ENCODE measurements around the gene GNAI2.
"Not testable (repeated sequence)": the region's sequence is repeated elsewhere in the genome, so short reads cannot be mapped to it uniquely, and the experiment has no call there.

Gene GNAI2

DNA sequence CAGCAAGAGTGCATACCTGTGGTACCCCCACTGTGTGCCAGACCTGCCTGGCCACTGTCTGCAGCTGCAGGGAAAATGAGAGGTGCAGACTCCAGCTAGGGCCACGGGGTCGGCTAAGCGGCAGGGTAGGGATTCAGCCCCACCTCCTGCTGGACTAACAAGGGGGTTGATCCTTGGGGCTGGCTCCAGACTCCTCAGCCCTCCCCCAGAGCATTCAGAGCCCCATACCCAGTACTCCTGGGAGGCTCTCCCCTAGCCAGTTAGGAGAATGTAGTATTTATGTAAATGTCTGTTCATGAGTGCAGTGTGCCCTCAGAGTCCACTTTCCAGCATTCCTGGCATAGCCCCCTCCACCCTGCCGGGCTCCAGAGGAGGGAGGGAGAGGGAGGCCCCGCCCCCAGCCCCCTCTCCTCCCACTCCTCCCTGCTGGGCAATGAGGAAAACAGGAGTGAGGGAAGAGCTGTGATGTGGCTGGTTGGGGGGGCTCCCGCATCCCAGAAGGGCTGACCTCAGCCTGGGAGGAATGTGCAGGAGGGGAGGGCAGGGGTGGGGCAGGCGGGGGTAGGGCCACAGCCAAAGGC is 28.5 kb downstream of the GNAI2 start:
- no peak for DNase-seq (ENCODE audit: low read depth)

DNA sequence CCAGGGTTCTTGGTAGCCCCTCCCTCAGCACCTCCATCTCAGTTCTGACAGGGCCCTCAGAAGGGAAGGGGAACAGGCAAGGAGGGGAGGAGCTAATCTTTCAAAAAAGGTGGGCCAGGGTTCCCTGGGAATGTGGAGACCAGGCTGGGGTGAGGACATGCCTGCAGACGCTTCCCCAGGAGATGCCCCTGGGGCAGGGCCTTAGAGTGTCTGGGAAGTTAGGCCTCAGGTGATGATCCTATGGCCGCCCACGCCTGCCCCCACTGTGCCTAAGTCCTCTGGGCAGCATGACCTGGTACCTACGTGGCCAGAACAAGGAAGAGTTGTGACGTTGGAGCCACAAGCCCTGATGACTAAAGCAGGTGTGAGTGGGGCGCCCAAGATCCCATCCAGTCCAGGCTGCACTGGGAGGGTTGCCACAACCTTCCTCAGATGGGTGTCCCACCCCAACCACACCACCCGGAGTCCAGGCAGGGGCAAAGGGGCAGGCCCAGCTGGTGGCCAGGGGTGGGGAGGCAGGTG is 29.0 kb downstream of the GNAI2 start:
- DNase-seq (ENCODE audit: low read depth), result no peak

DNA sequence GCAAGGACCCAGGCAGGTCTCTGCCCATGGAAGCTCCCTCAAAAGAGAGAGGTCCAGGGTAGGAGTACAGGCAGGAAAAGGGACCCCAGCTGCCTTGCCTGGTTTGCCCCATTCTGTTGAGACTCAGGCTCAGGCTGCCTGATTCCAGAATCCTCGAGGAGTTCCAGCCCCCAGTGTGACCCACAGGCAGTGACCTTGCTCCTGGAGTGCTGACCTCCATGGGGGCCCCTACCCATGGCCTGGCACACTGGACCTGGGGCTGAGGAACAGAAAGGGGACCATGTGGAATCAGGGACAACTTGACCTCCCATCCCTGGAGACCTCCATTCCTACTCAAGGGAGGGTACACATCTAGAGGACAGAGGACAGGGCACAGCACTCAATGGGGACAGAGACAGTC is 29.6 kb downstream of the GNAI2 start:
- no peak for DNase-seq (ENCODE audit: low read depth)

DNA sequence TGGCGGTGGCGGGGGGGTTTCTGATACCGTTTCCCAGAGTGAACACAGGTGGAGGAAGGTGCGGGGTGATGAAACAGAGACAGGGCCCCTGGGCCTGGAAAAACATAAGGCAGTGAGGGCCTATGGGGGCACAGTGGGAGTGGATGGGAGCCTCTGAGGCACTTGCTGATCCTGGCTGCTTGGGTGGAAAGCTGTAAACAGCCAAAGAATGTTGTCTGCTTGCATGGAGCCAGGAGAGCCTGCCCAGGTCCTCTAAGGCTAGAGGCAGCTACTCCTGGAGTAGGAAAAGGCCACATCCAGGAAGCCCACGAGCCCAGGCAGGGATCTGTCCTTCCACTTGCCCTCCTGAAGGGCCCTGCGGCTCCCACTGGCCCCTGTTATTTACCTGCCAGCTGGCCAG is 30.0 kb downstream of the GNAI2 start:
- no peak for DNase-seq (ENCODE audit: low read depth)

DNA sequence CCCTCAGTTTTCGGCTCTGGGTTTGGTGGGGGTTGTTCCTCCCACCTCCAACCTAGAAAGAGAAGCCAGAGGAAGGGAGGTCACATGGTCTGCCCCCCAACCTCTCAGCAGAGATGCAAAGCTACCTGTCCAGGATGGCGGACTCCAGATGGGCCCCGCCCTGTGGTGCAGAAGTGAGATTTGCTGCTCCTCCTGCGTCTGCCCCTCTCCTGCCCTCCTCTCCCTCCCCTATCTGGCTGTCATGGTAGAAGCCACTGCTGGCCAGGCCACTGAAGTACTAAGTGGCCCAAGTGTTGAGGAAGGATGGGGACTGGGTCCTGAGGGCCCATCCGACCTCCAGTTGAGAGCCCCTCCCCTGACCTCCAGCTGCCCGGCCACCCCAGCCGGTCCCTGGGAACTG is 30.8 kb downstream of the GNAI2 start:
- DNase-seq (ENCODE audit: low read depth), result no peak

DNA sequence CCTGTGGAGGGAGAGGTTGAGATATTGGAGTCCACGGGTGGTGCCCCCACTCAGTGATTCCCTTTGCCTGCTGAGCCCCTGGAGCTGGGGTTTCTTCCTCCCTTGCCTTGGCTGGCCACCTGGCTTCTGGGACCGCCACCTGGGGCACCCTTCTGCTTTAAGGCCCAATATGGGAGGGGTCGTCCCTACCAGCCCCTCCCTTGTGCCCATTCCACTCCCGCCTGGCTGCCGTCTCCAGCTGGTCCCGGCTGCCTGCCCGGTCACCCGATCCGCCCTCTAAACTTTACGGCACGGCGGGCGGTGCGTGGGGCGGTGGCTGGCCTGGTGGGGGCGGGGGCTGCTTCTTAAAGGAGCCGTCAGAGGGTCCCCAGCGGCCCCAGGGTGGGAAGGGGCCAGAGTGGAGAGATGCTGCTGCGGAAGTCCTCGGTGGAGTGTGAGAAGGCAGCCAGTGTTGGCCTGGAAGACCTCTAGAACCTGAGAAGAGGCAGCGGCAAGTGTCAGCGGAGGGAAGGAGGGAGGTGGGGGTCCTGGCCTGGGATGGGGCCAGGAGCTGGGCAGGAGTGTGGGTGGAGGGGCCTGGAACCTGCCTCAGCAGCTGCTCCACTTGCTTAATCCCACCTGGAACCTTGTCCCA is 31.4 kb downstream of the GNAI2 start:
- no peak for DNase-seq (ENCODE audit: low read depth)

DNA sequence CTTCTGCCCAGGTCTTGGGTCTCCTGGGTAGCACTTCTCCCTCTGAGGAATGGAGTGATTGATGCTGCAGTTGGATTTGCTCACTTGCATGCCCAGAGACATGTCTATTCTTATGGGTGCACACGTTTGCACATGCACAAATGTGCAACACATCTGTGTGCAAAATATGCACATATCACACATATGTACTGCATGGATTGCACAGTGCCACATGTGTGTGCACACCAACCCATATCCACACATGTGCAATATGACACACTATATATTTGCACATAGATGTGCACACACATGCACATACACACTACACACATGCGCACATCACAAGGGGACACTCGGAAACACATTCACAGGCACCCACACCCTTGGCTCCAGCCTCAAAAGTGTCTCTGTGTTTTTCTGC is 32.3 kb downstream of the GNAI2 start:
- no peak for DNase-seq (ENCODE audit: low read depth)

DNA sequence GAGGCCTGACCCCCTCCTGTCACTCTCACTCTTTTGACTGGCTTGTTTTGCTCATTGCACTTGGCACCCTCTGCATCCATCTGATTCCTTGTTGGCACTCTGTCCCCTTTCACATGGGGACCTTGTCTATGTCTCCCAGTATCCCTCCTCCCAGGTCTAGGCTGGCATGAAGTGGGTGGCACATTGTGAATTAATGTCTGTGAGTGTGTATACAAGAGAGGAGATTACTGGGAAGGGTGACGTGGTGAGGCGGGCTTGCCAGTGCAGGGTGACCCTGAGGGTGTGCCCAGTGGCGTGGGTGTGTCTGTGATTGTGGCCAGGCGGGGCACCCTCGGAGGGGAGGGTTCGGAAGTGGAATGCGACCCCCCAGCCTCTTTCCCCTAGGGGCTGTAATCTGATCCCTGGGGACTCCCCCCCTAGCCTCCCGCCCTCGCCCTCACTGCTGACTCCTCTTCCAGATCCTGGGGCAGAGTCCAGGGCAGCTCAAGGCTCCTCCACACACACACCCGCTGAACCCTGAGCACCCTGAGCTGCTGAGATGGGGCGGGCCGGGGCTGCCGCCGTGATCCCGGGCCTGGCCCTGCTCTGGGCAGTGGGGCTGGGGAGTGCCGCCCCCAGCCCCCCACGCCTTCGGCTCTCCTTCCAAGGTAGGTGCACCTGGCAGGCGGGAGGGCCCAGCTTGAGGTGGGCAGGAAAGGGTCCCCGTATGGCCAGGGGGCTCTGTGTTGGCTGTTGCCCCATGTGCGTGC is 32.9 kb downstream of the GNAI2 start, which contains the start of gene SEMA3B:
Gene SEMA3B (plus strand): TSS at position 445 of the 749 bp plus-strand sequence. CDS start 94 bp downstream, at position 539.
- no peak for DNase-seq (ENCODE audit: low read depth)

DNA sequence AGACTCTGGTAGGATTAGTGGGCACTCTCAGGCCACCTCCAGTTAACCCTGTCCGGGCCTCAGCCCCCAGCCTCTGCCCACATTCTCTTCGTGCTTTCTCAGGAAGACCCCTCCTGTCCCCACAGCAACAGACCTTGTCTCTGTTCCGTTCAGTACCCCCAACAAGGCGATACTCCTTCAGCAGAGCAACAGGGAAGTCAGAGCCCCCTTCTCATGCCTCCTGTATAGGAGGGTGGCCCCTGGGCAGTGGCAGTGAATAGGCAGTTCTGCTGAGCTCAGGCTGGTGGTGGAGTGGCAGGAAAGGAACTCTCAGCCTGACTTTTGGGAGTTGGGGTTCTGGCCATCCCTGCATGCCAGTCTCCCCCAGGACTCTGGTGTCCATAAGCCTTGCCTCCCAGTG is 33.5 kb downstream of the GNAI2 start:
- DNase-seq (ENCODE audit: low read depth), result no peak

DNA sequence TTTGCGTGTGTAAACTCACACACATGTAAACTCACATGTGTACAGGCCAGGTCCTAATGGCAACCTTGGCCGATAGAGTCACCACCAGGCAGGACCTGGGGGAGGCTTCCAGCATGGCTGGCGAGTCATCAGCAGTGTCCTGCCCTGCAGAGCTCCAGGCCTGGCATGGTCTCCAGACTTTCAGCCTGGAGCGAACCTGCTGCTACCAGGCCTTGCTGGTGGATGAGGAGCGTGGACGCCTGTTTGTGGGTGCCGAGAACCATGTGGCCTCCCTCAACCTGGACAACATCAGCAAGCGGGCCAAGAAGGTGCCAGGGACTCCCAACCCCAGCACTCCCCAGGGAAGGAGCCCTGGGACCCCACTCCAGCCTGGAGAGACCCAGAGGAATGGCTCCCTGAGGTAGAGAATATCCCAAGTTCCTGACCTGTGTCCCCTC is 34.0 kb downstream of the GNAI2 start:
- no peak for DNase-seq (ENCODE audit: low read depth)

DNA sequence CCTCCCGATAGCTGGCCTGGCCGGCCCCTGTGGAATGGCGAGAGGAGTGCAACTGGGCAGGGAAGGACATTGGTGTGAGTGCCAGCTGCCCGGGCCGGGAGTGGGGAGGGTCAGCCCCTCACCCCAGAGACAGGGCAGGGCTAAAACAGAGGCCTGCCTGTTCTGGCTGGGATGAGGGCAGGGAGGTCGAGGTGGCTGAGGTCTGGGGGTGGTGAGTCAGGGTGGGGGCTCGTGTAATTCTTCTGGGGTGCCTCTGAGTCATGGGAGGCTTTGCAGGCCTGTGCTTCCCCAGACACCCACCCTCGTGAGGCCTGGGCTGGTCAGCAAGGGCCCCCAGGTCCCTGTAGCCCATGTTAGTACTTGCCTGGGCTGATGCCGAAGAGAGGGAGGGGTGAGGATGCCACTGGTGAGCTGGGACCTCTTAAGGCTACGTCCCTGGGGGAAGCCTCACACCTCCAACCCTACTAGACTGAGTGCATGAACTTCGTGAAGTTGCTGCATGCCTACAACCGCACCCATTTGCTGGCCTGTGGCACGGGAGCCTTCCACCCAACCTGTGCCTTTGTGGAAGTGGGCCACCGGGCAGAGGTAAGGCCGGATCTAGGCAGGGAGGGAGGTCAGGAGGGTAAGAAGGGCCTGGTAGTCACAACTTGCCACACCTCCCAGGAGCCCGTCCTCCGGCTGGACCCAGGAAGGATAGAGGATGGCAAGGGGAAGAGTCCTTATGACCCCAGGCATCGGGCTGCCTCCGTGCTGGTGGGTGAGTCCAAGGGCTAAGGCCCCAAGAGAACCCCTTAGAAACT is 34.6 kb downstream of the GNAI2 start:
- DNase-seq (ENCODE audit: low read depth), result no peak

DNA sequence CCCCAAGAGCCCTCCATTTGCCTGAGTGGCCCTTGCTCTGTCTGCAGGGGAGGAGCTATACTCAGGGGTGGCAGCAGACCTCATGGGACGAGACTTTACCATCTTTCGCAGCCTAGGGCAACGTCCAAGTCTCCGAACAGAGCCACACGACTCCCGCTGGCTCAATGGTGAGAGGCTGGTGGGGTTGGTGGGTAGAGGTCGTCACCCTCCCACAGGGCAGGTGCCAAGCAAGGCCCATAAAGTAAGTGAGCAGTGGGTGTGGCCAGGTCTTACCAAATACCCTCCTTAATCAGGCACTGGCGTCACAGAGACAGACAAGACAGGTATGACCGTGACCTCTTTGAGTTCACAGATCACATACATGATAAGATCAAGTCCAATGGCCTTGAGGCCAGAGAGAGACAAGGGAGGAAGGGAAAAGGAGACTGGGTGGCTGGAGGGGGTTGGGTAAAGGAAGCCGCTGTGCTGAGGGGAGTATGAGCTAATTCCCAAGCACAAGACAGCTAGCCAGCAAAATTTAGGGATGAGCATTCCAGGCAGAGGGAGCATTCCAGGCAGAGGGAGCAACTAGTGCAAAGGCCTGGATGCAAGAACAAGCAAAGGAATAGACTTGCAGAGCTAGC is 35.4 kb downstream of the GNAI2 start:
- no peak for DNase-seq (ENCODE audit: low read depth)

DNA sequence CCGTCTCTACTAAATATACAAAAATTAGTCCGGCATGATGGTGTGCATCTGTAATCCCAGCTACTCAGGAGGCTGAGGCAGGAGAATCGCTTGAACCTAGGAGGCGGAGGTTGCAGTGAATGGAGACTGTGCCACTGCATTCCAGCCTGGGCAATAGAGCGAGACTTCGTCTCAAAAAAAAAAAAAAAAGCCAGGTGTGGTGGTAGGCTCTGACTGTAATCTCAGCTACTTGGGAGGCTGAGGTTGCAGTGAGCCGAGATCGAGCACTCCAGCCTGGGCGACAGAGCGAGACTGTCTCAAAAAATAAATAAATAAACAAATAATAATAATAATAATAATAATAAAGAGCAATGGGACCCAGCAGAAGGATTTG is 36.5 kb downstream of the GNAI2 start:
- not testable (repeated sequence) for DNase-seq (ENCODE audit: low read depth)

DNA sequence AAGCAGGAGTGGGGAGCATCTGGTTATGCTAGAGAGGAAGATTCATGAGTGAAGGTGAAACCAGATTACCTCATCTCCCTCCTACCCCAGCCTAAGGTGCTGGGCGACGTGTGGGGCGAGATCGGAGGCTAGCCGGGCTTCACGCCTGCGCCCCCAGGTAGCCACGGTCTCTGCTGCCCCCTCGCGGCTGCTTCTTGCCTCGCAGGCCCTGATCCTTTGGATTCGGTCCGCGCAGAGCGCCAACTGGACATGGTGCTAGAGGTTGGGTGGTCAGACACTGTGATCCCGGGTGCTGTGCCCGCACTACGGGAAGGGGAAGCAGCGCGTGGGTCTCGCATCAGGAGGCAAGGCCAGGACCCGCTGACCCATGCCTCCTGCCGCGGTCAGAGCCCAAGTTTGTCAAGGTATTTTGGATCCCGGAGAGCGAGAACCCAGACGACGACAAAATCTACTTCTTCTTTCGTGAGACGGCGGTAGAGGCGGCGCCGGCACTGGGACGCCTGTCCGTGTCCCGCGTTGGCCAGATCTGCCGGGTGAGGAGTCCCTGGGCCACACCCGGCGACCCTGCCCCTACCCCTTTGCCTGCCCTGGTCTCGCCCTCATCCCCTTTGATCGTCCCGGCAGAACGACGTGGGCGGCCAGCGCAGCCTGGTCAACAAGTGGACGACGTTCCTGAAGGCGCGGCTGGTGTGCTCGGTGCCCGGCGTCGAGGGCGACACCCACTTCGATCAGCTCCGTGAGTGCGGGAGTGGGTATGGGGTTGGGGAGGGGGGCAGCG is 37.1 kb downstream of the GNAI2 start:
- peak; percentile 70 for DNase-seq (ENCODE audit: low read depth)

DNA sequence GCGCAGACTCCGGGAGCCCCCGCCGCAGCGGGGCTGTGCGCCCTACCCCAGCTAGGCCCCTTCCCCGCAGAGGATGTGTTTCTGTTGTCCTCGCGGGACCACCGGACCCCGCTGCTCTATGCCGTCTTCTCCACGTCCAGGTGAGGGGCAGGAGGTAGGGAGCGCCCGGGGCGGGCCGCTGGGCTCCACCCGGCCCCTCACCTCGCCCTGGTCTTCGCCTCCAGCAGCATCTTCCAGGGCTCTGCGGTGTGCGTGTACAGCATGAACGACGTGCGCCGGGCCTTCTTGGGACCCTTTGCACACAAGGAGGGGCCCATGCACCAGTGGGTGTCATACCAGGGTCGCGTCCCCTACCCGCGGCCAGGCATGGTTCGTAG is 37.7 kb downstream of the GNAI2 start:
- DNase-seq (ENCODE audit: low read depth), result no peak

DNA sequence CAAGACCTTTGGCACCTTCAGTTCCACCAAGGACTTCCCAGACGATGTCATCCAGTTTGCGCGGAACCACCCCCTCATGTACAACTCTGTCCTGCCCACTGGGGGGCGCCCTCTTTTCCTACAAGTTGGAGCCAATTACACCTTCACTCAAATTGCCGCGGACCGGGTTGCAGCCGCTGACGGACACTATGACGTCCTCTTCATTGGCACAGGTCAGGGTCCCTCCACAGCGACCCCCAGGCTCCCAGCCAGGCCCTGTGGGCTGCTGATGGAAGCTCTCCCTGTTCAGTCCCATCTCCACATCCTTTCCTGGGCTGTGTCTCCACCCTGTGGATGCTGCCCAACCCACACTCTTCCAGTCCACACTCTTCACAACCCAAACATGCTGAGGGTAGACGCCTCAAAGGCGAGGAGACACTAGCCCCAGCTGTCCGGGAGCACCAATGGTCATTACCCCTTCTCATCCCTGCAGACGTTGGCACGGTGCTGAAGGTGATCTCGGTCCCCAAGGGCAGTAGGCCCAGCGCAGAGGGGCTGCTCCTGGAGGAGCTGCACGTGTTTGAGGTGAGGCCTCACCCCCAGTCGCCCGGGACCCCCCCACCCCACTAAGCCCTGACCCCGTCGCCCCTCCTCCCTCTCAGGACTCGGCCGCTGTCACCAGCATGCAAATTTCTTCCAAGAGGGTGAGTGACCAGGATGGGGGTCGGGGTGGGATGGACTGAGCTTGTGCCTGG is 38.5 kb downstream of the GNAI2 start:
- DNase-seq (ENCODE audit: low read depth), result peak; percentile 58

DNA sequence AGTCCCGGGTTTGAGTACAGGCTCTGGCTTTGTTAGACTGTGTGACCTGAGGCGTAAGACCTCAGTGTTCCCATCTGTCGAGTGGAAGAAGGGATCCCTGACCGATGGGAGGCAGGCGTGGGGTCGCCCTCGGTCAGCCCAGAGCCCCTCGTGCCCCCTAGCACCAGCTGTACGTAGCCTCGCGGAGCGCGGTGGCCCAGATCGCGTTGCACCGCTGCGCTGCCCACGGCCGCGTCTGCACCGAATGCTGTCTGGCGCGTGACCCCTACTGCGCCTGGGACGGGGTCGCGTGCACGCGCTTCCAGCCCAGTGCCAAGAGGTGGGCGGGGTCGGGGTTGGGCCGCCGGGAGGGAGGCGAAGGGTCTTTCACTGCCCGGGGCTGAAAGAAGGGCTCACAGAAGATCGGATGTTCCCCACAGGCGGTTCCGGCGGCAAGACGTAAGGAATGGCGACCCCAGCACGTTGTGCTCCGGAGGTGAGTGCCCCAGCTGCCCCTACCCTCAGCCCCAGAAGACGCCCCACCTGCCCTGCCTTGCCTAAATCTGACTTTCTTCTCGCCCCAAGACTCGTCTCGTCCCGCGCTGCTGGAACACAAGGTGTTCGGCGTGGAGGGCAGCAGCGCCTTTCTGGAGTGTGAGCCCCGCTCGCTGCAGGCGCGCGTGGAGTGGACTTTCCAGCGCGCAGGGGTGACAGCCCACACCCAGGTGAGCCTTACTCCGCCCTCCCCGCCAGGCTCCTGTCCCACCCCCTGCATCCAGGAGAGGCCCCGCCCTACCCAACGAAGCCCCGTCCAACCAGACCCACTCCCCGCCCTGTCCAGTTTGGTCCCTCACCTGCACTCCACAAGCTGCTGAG is 39.4 kb downstream of the GNAI2 start:
- no peak for DNase-seq (ENCODE audit: low read depth)

DNA sequence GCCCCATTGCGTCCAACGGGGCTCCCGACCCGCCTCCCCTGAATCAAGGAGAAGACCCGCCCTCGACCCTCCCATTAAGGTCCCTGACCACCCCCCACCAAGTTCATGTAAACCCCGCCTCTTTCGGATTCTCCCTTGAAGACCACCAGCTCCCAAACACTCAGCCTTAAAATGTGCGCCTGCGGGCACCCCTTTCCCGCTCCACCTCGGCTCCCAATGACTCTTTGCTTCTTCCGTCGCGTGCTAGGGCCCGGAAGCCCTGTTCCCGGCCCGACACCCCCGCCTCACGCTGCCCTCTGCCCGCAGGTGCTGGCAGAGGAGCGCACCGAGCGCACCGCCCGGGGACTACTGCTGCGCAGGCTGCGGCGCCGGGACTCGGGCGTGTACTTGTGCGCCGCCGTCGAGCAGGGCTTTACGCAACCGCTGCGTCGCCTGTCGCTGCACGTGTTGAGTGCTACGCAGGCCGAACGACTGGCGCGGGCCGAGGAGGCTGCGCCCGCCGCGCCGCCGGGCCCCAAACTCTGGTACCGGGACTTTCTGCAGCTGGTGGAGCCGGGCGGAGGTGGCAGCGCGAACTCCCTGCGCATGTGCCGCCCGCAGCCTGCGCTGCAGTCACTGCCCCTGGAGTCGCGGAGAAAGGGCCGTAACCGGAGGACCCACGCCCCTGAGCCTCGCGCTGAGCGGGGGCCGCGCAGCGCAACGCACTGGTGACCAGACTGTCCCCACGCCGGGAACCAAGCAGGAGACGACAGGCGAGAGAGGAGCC is 40.2 kb downstream of the GNAI2 start:
- DNase-seq (ENCODE audit: low read depth), result no peak

DNA sequence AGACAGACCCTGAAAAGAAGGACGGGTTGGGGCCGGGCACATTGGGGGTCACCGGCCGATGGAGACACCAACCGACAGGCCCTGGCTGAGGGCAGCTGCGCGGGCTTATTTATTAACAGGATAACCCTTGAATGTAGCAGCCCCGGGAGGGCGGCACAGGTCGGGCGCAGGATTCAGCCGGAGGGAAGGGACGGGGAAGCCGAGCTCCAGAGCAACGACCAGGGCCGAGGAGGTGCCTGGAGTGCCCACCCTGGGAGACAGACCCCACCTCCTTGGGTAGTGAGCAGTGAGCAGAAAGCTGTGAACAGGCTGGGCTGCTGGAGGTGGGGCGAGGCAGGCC is 40.7 kb downstream of the GNAI2 start:
- no peak for DNase-seq (ENCODE audit: low read depth)
